T-cell (primary cell): ENCODE data around the gene LIMS1. TPM values are rescaled to one million over a fixed set of nuclear protein-coding genes. Genes with fewer than 3 reads are reported as not detected.
"Not testable (repeated sequence)": the region's sequence is repeated elsewhere in the genome, so short reads cannot be mapped to it uniquely, and the experiment has no call there.

Experiments
- ATAC-seq, 4 experiments: fragments of 200-7000 bp in 3 of 4; fragments of 150-1000 bp in 1 of 4; cut with Tn5 transposase; replicated peaks in 1 of 4; 1 replicate in 3 of 4; 2 replicates in 1 of 4; pipeline ENCODE4 v1.10.0; 2021; ENCODE audit warnings: moderate library complexity in 3 of 4, mild to moderate bottlenecking in 2 of 4, moderate number of reproducible peaks in 1 of 4
- CTCF ChIA-PET, 2 donors: fragments of 300-600 bp; sonication (Branson Sonifier 250); formaldehyde crosslinking; loops; one replicate each; lab custom pipeline; 2022; ENCODE audit warnings: antibody characterized with exemption in 2 of 2; lab: Charles Lee
- POLR2A ChIA-PET, 2 donors: fragments of 300-600 bp; sonication (Branson Sonifier 250); formaldehyde crosslinking; loops; one replicate each; lab custom pipeline; 2022; ENCODE audit warnings: antibody characterized with exemption in 2 of 2; lab: Charles Lee
- DNase-seq, 35 experiments: peaks; one replicate each; pipeline versions ENCODE4 v3.0.0 to v3.0.0-alpha.2; 2013 to 2023
- H3K27ac ChIP-seq: one replicate; pipeline ENCODE4 v1.5.1; 2013; ENCODE audit warnings: low read length
- H3K27me3 ChIP-seq, 2 experiments: replicated peaks in 1 of 2; 1 replicate in 1 of 2; 2 replicates in 1 of 2; pipeline versions ENCODE4 v1.6.1 to v1.7.0; 2013; ENCODE audit warnings: low read length in 1 of 2, mixed read lengths in 1 of 2; ENCODE audit not compliant: control insufficient read depth in 2 of 2, insufficient read depth in 2 of 2; ENCODE audit errors: extremely low read depth in 1 of 2
- H3K36me3 ChIP-seq, 2 donors: 1 replicate in 1 of 2; 2 replicates in 1 of 2; pipeline versions ENCODE4 v1.6.1 to v1.7.0; 2013; ENCODE audit warnings: low read length in 1 of 2; ENCODE audit not compliant: control insufficient read depth in 2 of 2, insufficient read depth in 1 of 2; ENCODE audit errors: extremely low read depth in 1 of 2
- H3K4me1 ChIP-seq, 2 experiments: 1 replicate in 1 of 2; 2 replicates in 1 of 2; pipeline versions ENCODE4 v1.6.1 to v1.7.0; 2013; ENCODE audit warnings: low read length in 2 of 2, mixed read lengths in 1 of 2; ENCODE audit not compliant: insufficient read depth in 2 of 2, control insufficient read depth in 1 of 2; ENCODE audit errors: extremely low read depth in 1 of 2
- H3K4me3 ChIP-seq, 2 donors: 1 replicate in 1 of 2; 2 replicates in 1 of 2; pipeline versions ENCODE4 v1.5.1 to v1.7.0; 2013; ENCODE audit warnings: mild to moderate bottlenecking in 2 of 2, low read length in 1 of 2, moderate library complexity in 1 of 2; ENCODE audit not compliant: control insufficient read depth in 1 of 2; ENCODE audit errors: extremely low read depth in 1 of 2
- H3K9me3 ChIP-seq: 2 replicates; pipeline ENCODE4 v1.7.0; 2013
- H3K27ac Mint-ChIP-seq, 2 donors: one replicate each; pipeline ENCODE4 v1.8.0; 2020 to 2021; ENCODE audit warnings: mild to moderate bottlenecking in 2 of 2, mixed read lengths in 2 of 2
- H3K27me3 Mint-ChIP-seq, 2 donors: one replicate each; pipeline ENCODE4 v1.8.0; 2021 to 2022; ENCODE audit warnings: mixed read lengths in 2 of 2
- H3K36me3 Mint-ChIP-seq: one replicate; pipeline ENCODE4 v1.8.0; 2021; ENCODE audit warnings: mixed read lengths
- H3K4me1 Mint-ChIP-seq, 3 donors: one replicate each; pipeline ENCODE4 v1.8.0; 2020 to 2022; ENCODE audit warnings: mixed read lengths in 3 of 3, mild to moderate bottlenecking in 1 of 3
- H3K4me3 Mint-ChIP-seq, 3 donors: one replicate each; pipeline ENCODE4 v1.8.0; 2020 to 2022; ENCODE audit warnings: mild to moderate bottlenecking in 3 of 3, mixed read lengths in 3 of 3, moderate library complexity in 3 of 3
- H3K9me3 Mint-ChIP-seq, 3 donors: one replicate each; pipeline ENCODE4 v1.8.0; 2020 to 2022; ENCODE audit warnings: mixed read lengths in 3 of 3
- WGBS: methylation state at CpG from one replicate; pipeline ENCODE4 v1.1.5; 2013; ENCODE audit warnings: missing lambda C conversion rate; ENCODE audit not compliant: insufficient coverage; 5-methylcytosine and 5-hydroxymethylcytosine counted together
- total RNA-seq, 35 experiments: library from RNA in 6 of 35; stranded (reverse) in 6 of 35; fragments of 120-200 nt in 1 of 35; gene quantifications; one replicate each; pipeline versions ENCODE4 v1.2.1 to v1.2.4 and lab custom pipeline; 2013 to 2026

Gene LIMS1
- total RNA-seq, 5 donors from 2014 or later (not counting 1 experiment from before 2014, with no cell fraction given) = 55.5 to 82.8 (median 56.9) TPM

DNA sequence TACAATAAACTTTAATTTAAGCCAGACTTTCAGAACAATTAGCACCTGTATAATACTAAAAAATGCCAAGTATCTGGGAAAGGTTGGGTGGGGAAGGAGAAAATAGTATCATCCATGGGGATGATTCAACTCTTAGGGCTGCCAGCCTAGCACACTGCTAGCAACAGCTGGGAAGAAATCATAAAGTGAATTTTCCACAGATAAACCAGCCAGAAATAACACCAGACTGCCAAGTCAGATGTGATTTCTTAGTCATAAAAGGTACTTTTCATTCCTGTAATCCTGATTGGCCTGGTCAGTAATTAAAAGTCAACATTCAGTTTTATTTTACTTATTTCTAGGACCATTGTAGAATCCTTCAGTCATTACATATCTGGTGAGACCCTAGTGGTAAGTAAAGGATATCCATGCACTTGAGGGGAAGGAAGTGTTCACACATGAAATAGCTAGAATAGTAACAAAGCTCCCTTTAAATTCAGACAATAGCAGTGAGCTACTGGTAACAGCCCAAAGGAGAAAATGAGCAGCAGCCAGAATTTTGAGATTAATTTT lies 59.4 kb downstream of the LIMS1 start:
- no peak overlapping the region for H3K27ac ChIP-seq
- no peaks in the 10 kb centered on the region for H3K27me3 ChIP-seq
- DNase-seq = no peak
- H3K4me1 ChIP-seq = no peaks in the 10 kb centered on the region
- peaks cover 32 to 36% (median 34%) of the 10 kb centered on the region in 3 donors for H3K4me1 Mint-ChIP-seq
- no peak overlapping the region for H3K27ac Mint-ChIP-seq
- no peak overlapping the region for H3K4me3 ChIP-seq
- H3K36me3 ChIP-seq = no peaks in the 10 kb centered on the region
- no peak for ATAC-seq
- no peaks in the 10 kb centered on the region for H3K9me3 Mint-ChIP-seq
- H3K9me3 ChIP-seq = no peaks in the 10 kb centered on the region
- no peaks in the 10 kb centered on the region for H3K36me3 Mint-ChIP-seq
- no peaks in the 10 kb centered on the region for H3K27me3 Mint-ChIP-seq
- ChIA-PET CTCF (interaction anchor here (0.6 to 2.4 kb wide), 8 partner anchors 9 to 43 kb away, joined by 3 to 14 read pairs (median 7); no protein-coding TSS in a partner anchor), POLR2A (no interaction called here)
- H3K4me3 Mint-ChIP-seq = no peak overlapping the region

DNA sequence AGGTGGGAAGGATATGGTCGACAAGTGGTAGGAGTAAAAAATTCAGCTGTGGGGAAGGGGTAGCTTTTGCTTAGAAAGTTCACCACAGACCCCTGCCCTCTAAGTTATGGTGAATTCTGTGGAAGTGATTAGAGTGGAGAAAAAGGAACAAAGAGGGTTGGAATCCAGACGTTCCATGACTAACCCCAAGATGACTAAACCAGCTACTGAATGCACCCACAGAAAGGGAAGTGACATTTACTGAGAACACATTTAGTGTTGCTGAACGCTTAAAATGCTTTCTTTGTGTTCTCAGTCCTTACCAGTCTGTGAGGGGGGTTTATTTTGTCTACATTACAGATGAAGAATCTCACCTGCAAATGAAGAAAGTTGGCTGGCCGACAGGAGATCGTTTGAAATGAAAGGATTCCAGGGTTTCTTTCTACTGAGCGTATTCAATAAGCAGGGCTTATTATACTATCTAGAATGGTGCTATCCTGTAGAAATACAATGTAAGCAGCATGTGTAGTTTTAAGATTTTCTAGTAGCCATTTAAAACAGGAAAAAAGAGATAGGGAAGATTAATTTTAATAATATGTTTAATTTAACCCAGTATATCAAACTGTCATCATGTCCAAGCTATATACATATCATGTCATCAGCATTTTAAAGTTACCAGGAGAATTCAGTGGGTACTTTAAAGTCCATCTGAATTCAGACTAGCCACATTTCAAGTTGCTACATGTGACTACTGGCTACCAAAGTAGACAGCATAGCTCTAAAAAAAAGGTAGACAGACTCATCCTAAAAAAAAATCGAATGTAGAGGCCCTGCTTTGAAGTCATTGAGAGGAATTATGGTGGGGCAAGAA lies 60.1 kb downstream of the LIMS1 start:
- Histone ChIP-seq H3K27ac (no peak overlapping the region), H3K36me3 (no peaks in the 10 kb centered on the region), H3K4me3 (no peak overlapping the region), H3K27me3 (no peaks in the 10 kb centered on the region), H3K4me1 (no peaks in the 10 kb centered on the region), H3K9me3 (no peaks in the 10 kb centered on the region)
- POLR2A ChIA-PET = no interaction called here
- Mint-ChIP-seq H3K4me3 (no peak overlapping the region), H3K4me1 (peaks cover 31 to 34% (median 31%) of the 10 kb centered on the region in 3 donors), H3K27ac (no peak overlapping the region), H3K27me3 (no peaks in the 10 kb centered on the region), H3K9me3 (peaks cover 0 to 3% (median 0%) of the 10 kb centered on the region in 3 donors), H3K36me3 (no peaks in the 10 kb centered on the region)
- WGBS = 20% methylated on average over 3 of the region's 7 CpGs
- DNase-seq (no peak), ATAC-seq (no peak)
- CTCF ChIA-PET = interaction anchor here (0.6 to 2.4 kb wide), 12 partner anchors 10 to 784 kb away, joined by 3 to 14 read pairs (median 4); no protein-coding TSS in a partner anchor

DNA sequence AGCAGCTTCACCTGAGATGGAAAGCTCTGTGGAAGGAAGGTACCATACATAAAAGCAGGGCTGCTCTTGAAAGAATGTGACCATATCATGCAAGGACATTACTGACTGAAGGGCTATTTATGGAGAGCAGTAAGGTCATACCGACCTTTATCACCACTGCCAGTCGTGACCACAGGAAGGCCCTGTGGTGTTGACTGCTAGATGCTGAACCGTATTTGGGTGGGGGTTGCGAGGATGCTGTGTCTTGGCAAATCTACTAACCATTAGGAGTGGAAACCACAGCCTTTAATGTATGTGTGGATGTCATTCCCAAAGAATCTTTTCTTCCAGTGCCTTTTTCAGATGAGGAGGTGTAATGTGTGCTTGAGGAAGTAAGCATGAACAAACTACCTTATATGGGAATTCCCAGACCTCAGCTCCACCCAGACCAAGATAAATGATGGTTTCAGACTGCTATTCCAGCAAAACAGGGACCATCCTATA lies 60.8 kb downstream of the LIMS1 start:
- no peaks in the 10 kb centered on the region for H3K27me3 Mint-ChIP-seq
- H3K36me3 Mint-ChIP-seq = no peaks in the 10 kb centered on the region
- peaks cover 0 to 3% (median 0%) of the 10 kb centered on the region in 3 donors for H3K9me3 Mint-ChIP-seq
- H3K4me1 ChIP-seq = no peaks in the 10 kb centered on the region
- POLR2A ChIA-PET = no interaction called here
- no peaks in the 10 kb centered on the region for H3K27me3 ChIP-seq
- no peaks in the 10 kb centered on the region for H3K36me3 ChIP-seq
- ATAC-seq (peak in 1 of 4 experiments; percentile 42), DNase-seq (peak in 1 of 35 experiments; percentile 25)
- H3K4me3 ChIP-seq = no peak overlapping the region
- no peaks in the 10 kb centered on the region for H3K9me3 ChIP-seq
- H3K4me3 Mint-ChIP-seq = no peak overlapping the region
- no CpG with 5 or more reads among the region's 4 CpGs for WGBS
- CTCF ChIA-PET = interaction anchor here (0.6 to 2.4 kb wide), 7 partner anchors 10 to 783 kb away, joined by 3 to 14 read pairs (median 4); no protein-coding TSS in a partner anchor
- H3K27ac Mint-ChIP-seq = no peak overlapping the region
- H3K27ac ChIP-seq = no peak overlapping the region
- peaks cover 27 to 28% (median 28%) of the 10 kb centered on the region in 3 donors for H3K4me1 Mint-ChIP-seq

DNA sequence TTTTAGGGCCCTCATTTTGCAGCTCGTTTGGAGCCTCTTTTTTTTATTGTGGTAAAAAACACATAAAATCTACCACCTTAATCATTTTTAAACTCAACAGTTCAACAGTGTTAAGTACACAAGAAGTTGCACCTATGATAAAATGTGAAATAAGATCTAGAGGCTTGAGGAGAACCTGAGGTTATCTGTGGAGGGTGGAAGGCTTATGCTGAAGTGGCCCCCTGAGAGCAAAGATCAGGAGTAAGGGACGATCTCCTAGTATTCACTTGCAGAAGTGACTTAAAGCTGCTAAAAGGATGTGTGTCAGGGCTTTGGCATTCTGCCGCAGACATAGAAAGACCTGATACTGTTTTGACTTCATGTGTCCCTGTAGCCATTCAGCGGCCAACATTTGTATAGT lies 61.5 kb downstream of the LIMS1 start:
- H3K36me3 Mint-ChIP-seq, H3K27ac ChIP-seq, H3K4me3 ChIP-seq, H3K27me3 Mint-ChIP-seq, H3K27ac Mint-ChIP-seq, H3K4me3 Mint-ChIP-seq, H3K36me3 ChIP-seq, POLR2A ChIA-PET, ATAC-seq, DNase-seq, H3K27me3 ChIP-seq, H3K9me3 ChIP-seq, H3K9me3 Mint-ChIP-seq, H3K4me1 ChIP-seq: not testable (repeated sequence)
- CTCF ChIA-PET = interaction anchor here (1.6 to 2.4 kb wide), 2 partner anchors 21 to 41 kb away, joined by 4 to 14 read pairs; no protein-coding TSS in a partner anchor
- WGBS = no CpG with 5 or more reads among the region's 4 CpGs
- peaks cover 23 to 26% (median 25%) of the 10 kb centered on the region in 3 donors for H3K4me1 Mint-ChIP-seq

DNA sequence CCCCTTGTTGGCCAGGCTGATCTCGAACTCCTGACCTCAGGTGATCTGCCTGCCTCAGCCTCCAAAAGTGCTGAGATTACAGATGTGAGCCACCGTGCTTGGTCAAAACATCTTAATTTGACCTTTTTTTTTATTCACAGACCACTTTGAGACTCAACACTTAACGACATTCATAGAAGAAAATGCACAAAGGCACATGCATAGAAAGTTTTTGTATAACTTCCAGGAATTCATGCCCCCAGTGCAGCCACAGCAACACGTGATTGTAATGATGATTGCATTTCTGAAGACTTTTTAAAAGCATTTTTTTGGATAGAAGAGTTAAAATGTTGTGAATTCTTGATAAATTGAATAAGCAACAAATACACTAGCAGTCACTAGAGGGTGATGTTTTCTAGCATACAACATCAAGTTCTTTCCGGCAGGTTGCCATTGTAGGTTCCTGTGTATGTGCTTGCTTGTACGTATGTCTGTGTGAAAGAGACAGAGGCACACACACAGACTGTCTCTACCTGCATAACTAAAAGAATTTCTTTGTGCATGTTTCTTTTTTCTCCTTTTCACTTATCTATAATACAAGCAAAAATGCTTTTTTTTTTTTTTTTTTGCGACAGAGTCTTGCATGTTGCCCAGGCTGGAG lies 63.0 kb downstream of the LIMS1 start:
- CTCF ChIA-PET = interaction anchor here (0.7 to 1.4 kb wide), 8 partner anchors 9 to 923 kb away, joined by 3 to 17 read pairs (median 6); no protein-coding TSS in a partner anchor
- 0% methylated on average over 1 of the region's 7 CpGs for WGBS
- peak; percentile 69 to 93 (median 82) for ATAC-seq
- not testable (repeated sequence) for H3K4me3 Mint-ChIP-seq, H3K4me3 ChIP-seq, H3K27ac ChIP-seq, H3K9me3 ChIP-seq, H3K4me1 ChIP-seq, H3K27ac Mint-ChIP-seq, H3K27me3 ChIP-seq, H3K9me3 Mint-ChIP-seq, H3K27me3 Mint-ChIP-seq, H3K36me3 ChIP-seq, H3K36me3 Mint-ChIP-seq
- DNase-seq = peak in 17 of 35 experiments; percentile 8 to 64 (median 24)
- peaks cover 19 to 22% (median 20%) of the 10 kb centered on the region in 3 donors for H3K4me1 Mint-ChIP-seq
- POLR2A ChIA-PET = interaction anchor here in 1 of 2 donors (0.7 kb wide), 2 partner anchors 16 to 370 kb away, joined by 5 to 7 read pairs; no protein-coding TSS in a partner anchor

DNA sequence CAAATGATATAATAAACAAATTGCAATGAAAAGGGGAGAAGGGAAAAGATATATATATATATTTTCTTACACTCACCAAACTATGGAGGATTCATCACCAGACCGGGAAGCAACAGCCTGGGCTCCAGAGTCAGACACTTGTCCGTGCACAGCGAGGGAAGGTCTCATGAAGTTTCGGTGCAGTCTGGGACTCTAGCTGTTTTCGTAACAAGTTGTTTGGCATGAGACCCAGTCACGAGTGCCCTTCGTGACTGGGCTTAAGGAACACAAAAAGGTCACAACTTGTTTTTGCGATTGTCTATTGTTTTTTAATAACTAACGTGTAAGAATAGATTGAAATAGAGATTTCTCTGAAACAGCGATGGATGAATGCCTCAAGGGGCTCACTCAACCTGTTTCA lies 66.9 kb downstream of the LIMS1 start:
- WGBS = 91% methylated on average over 7 of the region's 10 CpGs
- H3K27ac ChIP-seq, ATAC-seq, H3K27me3 ChIP-seq, H3K36me3 ChIP-seq, H3K4me1 ChIP-seq, H3K36me3 Mint-ChIP-seq, H3K4me3 ChIP-seq, H3K9me3 ChIP-seq, H3K27me3 Mint-ChIP-seq, H3K4me1 Mint-ChIP-seq, H3K4me3 Mint-ChIP-seq, DNase-seq, POLR2A ChIA-PET, H3K9me3 Mint-ChIP-seq, H3K27ac Mint-ChIP-seq, CTCF ChIA-PET: not testable (repeated sequence)
